GM12864 (cell line): Measurements from ENCODE around the gene UBTD2.

Source experiments
- DNase-seq: peaks from one replicate; pipeline ENCODE4 v3.0.0-alpha.2; 2011; ENCODE audit warnings: low read depth
- H3K4me3 ChIP-seq: 2 replicates; pipeline ENCODE4 v1.5.1; 2011; ENCODE audit warnings: mild to moderate bottlenecking, low read depth, low read length, control low read depth
- CTCF ChIP-seq: IDR thresholded peaks from 2 replicates; pipeline ENCODE4 v1.5.1; 2011; ENCODE audit warnings: low read depth, mild to moderate bottlenecking, moderate library complexity, low read length, control low read depth, inconsistent platforms; ENCODE audit errors: missing control alignments

UBTD2 gene

GRCh38 chr5:172252501-172252900, 31.1 kb downstream of the UBTD2 start:
- H3K4me3 ChIP-seq: no peak overlapping the region
- TF ChIP-seq CTCF: no peak
- no peak for DNase-seq

- TF ChIP-seq CTCF: no peak
- no peak overlapping the region for H3K4me3 ChIP-seq
- DNase-seq: no peak
Observed at GRCh38 chr5:172251419-172251818, 32.1 kb downstream of the UBTD2 start.

- no peak for TF ChIP-seq CTCF
- H3K4me3 ChIP-seq: no peak overlapping the region
- DNase-seq: no peak
Observed at GRCh38 chr5:172248637-172249036, 34.9 kb downstream of the UBTD2 start.

GRCh38 chr5:172245703-172246125, 37.9 kb downstream of the UBTD2 start:
- TF ChIP-seq CTCF: no peak
- no peak for DNase-seq
- no peak overlapping the region for H3K4me3 ChIP-seq

GRCh38 chr5:172245046-172245445, 38.5 kb downstream of the UBTD2 start:
- H3K4me3 ChIP-seq: no peak overlapping the region
- no peak for DNase-seq
- TF ChIP-seq CTCF: no peak

- no peak for DNase-seq
- TF ChIP-seq CTCF: no peak
- no peak overlapping the region for H3K4me3 ChIP-seq
Observed at GRCh38 chr5:172243302-172243701, 40.3 kb downstream of the UBTD2 start.

- TF ChIP-seq CTCF: no peak
- no peak overlapping the region for H3K4me3 ChIP-seq
- DNase-seq: no peak
Observed at GRCh38 chr5:172238334-172238733, 45.2 kb downstream of the UBTD2 start.
